Measurements from ENCODE around the gene CRYBG3.

Gene CRYBG3

DNA sequence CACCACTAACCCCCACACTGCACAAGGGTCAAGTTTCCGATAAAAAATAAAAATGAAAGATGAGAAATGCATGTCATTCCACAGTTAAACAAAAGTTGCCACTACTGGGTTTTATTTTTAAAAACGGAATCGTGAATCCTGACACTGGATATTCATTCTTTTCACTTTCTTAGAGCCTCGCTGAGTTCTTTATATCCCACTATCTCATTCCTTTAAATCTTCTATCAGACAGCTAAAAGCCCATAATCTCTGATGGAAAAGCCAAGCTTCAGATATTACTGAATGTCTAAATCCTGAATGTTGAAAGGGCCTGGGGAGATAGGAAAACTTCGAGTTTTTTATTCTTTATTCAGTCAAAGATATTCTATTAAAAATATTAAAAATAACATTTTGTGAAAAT is 138.7 kb downstream of the CRYBG3 start:
- H3K9ac ChIP-seq (ENCODE audit: low read depth, low read length), result no peak overlapping the region
- H3K27me3 ChIP-seq (ENCODE audit: insufficient read depth, low read length), result no peaks in the 10 kb centered on the region
- H3K36me3 ChIP-seq (ENCODE audit: insufficient read depth, low read length), result peaks cover 7% of the 10 kb centered on the region; the same call in 1 of the 2 replicates
- WGBS, result 96% methylated on average over 4 of the region's 5 CpGs
- H3K27ac ChIP-seq (ENCODE audit: low read depth, low read length), result no peak overlapping the region
- no peaks in the 10 kb centered on the region for H3K4me1 ChIP-seq (ENCODE audit: insufficient read depth, low read length)
- H3K4me3 ChIP-seq (ENCODE audit: low read length), result no peak overlapping the region
- H3K9me3 ChIP-seq (ENCODE audit: insufficient read depth, low read depth, low read length), result no peaks in the 10 kb centered on the region

DNA sequence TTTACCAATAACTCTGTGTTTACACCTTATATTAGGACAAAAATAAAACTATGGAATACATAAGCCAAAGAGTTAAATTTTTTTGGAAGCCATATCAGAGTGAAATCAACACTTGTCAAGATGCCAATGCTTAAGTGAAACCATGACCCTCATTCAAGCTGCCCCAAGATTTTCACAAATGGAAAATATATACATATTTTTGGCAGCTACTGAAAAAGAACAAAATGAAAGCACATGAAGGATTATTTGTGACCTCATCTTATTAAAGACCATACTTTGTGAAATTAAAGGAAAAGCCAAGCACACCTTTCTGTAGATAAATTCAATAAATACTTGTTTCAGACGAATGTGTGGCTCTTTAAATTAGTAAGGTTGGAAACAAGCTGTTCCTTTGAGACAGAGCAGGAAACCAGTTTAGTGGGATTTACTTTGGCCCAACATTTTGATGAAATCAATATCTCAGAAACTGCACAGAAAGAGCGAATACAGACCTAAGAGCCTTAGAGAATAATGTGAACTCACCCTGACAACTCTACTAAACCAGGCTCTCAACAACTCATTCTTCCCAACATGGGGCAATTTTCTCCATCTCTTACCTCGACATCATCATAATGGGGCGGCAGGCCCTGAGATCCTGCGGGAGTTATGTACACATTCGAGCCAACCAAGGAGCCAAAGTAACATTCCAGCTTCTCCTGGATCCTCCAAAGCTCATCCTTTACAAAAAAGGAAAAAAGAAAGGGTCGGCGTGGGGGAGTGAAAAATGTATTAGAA is 139.4 kb downstream of the CRYBG3 start:
- H3K36me3 ChIP-seq (ENCODE audit: insufficient read depth, low read length), result peaks cover 7% of the 10 kb centered on the region; the same call in 1 of the 2 replicates
- H3K27ac ChIP-seq (ENCODE audit: low read depth, low read length), result no peak overlapping the region
- H3K4me3 ChIP-seq (ENCODE audit: low read length), result no peak overlapping the region
- no peaks in the 10 kb centered on the region for H3K4me1 ChIP-seq (ENCODE audit: insufficient read depth, low read length)
- no peak overlapping the region for H3K9ac ChIP-seq (ENCODE audit: low read depth, low read length)
- no peaks in the 10 kb centered on the region for H3K9me3 ChIP-seq (ENCODE audit: insufficient read depth, low read depth, low read length)
- no peaks in the 10 kb centered on the region for H3K27me3 ChIP-seq (ENCODE audit: insufficient read depth, low read length)
- 94% methylated on average over 6 of the region's 8 CpGs for WGBS

DNA sequence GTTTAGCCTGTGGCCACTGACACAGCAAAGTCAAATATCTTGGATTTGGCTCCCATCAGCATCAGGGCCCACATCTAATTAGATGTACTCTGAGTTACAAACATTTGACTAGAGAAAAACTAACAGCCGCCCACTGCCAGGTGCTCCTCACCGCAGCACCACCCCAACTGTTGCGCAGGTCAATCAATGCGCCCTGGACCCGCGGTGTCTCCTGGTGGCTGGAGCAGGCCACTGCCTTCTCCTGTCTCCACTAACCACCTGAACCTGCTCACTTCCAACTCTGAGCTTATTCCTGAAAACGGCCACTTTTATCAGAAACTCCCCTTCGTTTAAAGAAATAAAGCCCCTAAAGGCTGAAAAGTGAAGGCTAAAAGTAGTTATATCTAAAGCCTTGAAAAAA is 146.2 kb downstream of the CRYBG3 start:
- Histone ChIP-seq H3K27me3 (ENCODE audit: insufficient read depth, low read length) (peaks cover 20% of the 10 kb centered on the region), H3K4me1 (ENCODE audit: insufficient read depth, low read length) (no peaks in the 10 kb centered on the region), H3K27ac (ENCODE audit: low read depth, low read length) (no peak overlapping the region), H3K9me3 (ENCODE audit: insufficient read depth, low read depth, low read length) (no peaks in the 10 kb centered on the region), H3K4me3 (ENCODE audit: low read length) (no peak overlapping the region), H3K36me3 (ENCODE audit: insufficient read depth, low read length) (peaks cover 8% of the 10 kb centered on the region), H3K9ac (ENCODE audit: low read depth, low read length) (no peak overlapping the region)
- 94% methylated on average over 8 of the region's 8 CpGs for WGBS

DNA sequence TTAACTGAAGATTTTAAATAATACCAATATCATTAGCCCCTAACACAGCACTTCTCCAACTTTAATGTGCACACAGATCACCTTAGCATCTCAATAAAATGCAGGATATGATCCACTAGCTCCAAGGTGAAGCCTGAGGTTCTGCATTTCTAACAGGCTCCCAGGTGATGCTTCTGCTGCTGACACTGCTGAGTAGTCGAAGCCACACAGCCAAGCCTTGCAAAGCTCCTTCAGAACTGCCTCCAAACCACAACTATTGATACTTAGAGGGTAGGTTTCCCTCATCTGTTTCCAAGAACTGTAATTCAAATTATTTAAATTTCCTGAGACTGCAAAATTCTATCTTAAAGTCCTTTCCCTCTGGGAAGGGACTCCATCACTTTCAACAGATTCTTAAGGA is 146.6 kb downstream of the CRYBG3 start:
- WGBS, result 88% methylated on average over 1 of the region's 1 CpG
- Histone ChIP-seq H3K27me3 (ENCODE audit: insufficient read depth, low read length) (peaks cover 24% of the 10 kb centered on the region), H3K36me3 (ENCODE audit: insufficient read depth, low read length) (peaks cover 8% of the 10 kb centered on the region), H3K4me1 (ENCODE audit: insufficient read depth, low read length) (no peaks in the 10 kb centered on the region), H3K27ac (ENCODE audit: low read depth, low read length) (no peak overlapping the region), H3K9me3 (ENCODE audit: insufficient read depth, low read depth, low read length) (no peaks in the 10 kb centered on the region), H3K9ac (ENCODE audit: low read depth, low read length) (no peak overlapping the region), H3K4me3 (ENCODE audit: low read length) (no peak overlapping the region)

DNA sequence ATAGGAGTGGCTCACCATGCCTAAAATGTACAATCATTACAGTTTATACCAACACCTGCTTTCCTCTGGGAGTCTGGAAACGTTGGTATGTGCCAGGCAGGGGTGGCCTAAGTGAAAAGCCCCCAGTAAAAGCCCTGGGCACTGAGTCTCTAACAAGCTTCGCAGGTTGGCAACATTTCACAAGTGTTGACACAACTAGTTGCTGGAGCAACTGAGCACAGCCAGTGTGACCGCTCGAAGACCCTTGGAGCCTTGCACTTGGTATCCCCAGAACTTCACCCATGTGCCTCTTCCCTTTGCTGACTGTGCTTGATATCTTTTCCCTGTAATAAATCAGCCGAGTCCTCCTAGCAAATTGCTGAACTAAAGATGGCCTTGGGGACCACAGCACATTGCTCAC is 147.7 kb downstream of the CRYBG3 start:
- no peaks in the 10 kb centered on the region for H3K9me3 ChIP-seq (ENCODE audit: insufficient read depth, low read depth, low read length)
- no peaks in the 10 kb centered on the region for H3K4me1 ChIP-seq (ENCODE audit: insufficient read depth, low read length)
- peaks cover 8% of the 10 kb centered on the region for H3K36me3 ChIP-seq (ENCODE audit: insufficient read depth, low read length)
- no peak overlapping the region for H3K4me3 ChIP-seq (ENCODE audit: low read length)
- WGBS, result 94% methylated on average over 5 of the region's 5 CpGs
- no peak overlapping the region for H3K9ac ChIP-seq (ENCODE audit: low read depth, low read length)
- no peak overlapping the region for H3K27ac ChIP-seq (ENCODE audit: low read depth, low read length)
- peaks cover 29% of the 10 kb centered on the region for H3K27me3 ChIP-seq (ENCODE audit: insufficient read depth, low read length)

DNA sequence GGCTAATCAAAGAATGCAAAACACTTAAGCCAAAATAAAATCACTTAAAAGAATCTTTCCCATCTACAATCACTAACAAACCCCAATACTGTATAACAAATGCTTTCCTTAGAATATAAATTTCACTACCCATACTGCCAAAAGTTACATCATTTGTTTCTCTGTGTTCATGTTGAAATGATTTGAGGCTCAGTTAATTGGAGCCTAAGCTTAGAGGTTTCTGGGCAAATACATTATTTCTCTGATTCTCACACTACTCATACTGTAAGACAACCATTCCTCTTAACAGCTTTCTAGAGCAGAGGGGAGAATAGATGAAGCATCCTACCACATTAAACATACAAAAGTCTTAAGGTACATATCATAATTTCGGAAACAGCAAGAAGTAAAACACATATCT is 148.3 kb downstream of the CRYBG3 start:
- Histone ChIP-seq H3K4me1 (ENCODE audit: insufficient read depth, low read length) (no peaks in the 10 kb centered on the region), H3K9me3 (ENCODE audit: insufficient read depth, low read depth, low read length) (no peaks in the 10 kb centered on the region), H3K36me3 (ENCODE audit: insufficient read depth, low read length) (peaks cover 8% of the 10 kb centered on the region), H3K27ac (ENCODE audit: low read depth, low read length) (no peak overlapping the region), H3K4me3 (ENCODE audit: low read length) (no peak overlapping the region), H3K9ac (ENCODE audit: low read depth, low read length) (no peak overlapping the region), H3K27me3 (ENCODE audit: insufficient read depth, low read length) (peaks cover 29% of the 10 kb centered on the region)
- whole genome bisulfite sequencing, result 80% methylated on average over 1 of the region's 1 CpG

DNA sequence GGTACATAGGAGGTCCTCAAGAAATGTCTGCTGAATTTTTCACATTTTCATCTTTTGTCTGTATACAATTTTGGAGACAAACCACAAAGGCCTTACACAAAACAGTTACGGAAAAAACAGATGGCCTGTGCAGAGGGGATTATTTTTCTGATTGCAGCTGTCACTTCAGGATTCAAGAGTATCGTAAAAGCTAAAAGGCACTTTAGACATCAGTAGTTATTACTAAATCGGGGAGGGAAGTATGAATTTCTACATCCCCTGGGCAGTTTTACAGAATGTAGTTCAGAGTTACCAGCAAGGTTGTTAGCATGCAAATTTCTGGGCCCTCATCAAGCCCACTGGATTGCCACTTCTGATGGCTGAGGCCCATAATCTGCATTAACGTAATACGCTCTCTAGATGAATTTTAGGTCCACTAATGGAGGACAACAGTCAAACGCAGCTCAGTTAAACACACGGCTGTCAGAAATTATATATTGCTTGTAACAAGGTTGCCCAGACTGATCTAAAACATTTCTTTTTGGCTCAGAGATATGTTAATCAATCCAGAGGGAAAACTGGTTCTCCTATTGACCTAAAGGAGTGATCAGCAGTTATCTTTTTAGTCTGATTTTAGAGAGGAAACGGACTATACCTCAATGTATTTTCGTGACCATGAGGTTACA is 149.3 kb downstream of the CRYBG3 start:
- WGBS, result 91% methylated on average over 9 of the region's 9 CpGs
- no peaks in the 10 kb centered on the region for H3K9me3 ChIP-seq (ENCODE audit: insufficient read depth, low read depth, low read length)
- H3K4me1 ChIP-seq (ENCODE audit: insufficient read depth, low read length), result no peaks in the 10 kb centered on the region
- no peak overlapping the region for H3K9ac ChIP-seq (ENCODE audit: low read depth, low read length)
- no peak overlapping the region for H3K27ac ChIP-seq (ENCODE audit: low read depth, low read length)
- peaks cover 8% of the 10 kb centered on the region for H3K36me3 ChIP-seq (ENCODE audit: insufficient read depth, low read length)
- peak overlapping the region; percentile 74 for H3K4me3 ChIP-seq (ENCODE audit: low read length)
- H3K27me3 ChIP-seq (ENCODE audit: insufficient read depth, low read length), result peaks cover 29% of the 10 kb centered on the region

DNA sequence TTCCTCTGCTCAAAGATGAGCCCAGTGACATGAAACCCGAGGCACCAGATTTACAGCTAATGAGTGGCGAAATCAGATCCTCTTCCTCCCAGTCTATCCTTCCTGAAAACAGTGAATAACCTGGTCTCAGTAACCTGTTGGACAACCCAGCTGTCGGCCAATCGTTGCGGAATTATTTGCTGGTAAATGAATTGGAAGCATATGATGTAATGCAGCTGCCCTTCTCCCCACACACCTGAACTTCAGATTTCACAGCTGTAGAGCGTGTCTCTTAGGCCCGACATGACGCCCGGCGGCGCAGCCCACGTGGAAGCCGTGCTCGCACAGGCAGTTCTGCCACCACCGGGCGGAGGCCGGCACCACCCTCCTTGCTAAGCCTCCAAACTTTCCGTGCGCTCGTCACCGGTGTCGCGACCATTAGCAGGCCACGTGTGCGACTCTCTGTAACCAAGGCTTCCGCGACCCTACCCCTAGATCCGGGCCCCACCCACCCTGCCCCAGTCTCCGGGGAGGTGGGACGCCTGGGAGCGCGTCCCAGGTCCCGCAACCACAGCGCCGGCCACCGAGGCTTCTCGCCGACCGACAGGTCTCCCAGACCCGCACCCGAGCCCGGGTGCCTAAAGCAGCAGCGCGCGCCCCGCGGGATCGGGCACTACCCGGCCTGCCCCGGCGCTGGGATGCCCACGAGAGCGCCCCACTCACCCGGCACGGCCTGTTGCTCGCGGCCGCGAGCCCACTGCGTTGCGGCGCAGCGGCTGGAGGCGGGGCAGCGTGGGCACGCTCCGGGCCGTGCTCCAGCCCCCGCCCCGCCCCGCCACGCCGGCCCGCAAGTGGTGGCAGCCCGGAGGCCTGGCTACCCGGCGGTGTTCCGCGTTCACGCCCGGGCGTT is 150.1 kb downstream of the CRYBG3 start, which contains the start of gene RIOX2:
Gene RIOX2, minus strand, starts transcription at position 753 of the 889 bp plus-strand sequence. CDS start 4,838 bp downstream, outside the sequence.
- Histone ChIP-seq H3K27me3 (ENCODE audit: insufficient read depth, low read length) (peaks cover 29% of the 10 kb centered on the region), H3K9ac (ENCODE audit: low read depth, low read length) (peak within 1 kb of the TSS; percentile 75), H3K9me3 (ENCODE audit: insufficient read depth, low read depth, low read length) (no peaks in the 10 kb centered on the region), H3K4me1 (ENCODE audit: insufficient read depth, low read length) (no peaks in the 10 kb centered on the region), H3K36me3 (ENCODE audit: insufficient read depth, low read length) (peaks cover 2% of the 10 kb centered on the region), H3K27ac (ENCODE audit: low read depth, low read length) (no peak within 1 kb of the TSS), H3K4me3 (ENCODE audit: low read length) (peak within 1 kb of the TSS; percentile 74)
- WGBS, result 4% methylated on average over 79 of the region's 82 CpGs

DNA sequence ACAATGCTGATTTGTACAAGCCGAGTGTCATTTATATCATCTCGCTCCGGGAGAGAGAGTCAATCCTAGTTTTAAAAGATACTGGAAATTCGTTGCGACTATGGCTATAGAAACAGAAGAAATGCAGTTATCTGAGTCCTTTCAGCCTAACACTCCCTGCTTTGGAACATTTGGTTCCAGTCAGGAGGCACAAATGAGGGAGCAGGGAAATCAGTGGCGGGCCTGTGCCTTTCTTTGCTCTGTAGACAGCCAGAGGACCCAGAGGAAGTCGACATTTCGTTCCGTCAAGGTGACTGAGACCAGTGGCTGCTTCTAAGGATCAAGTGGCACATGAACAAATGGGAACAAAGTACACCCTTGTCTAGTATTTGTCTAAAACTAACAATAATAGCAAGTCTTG is 151.2 kb downstream of the CRYBG3 start:
- Histone ChIP-seq H3K9ac (ENCODE audit: low read depth, low read length) (no peak overlapping the region), H3K4me1 (ENCODE audit: insufficient read depth, low read length) (no peaks in the 10 kb centered on the region), H3K27me3 (ENCODE audit: insufficient read depth, low read length) (peaks cover 29% of the 10 kb centered on the region), H3K9me3 (ENCODE audit: insufficient read depth, low read depth, low read length) (no peaks in the 10 kb centered on the region), H3K36me3 (ENCODE audit: insufficient read depth, low read length) (no peaks in the 10 kb centered on the region), H3K27ac (ENCODE audit: low read depth, low read length) (no peak overlapping the region), H3K4me3 (ENCODE audit: low read length) (peak overlapping the region; percentile 74; the same call in 1 of the 2 replicates)
- 95% methylated on average over 9 of the region's 9 CpGs for WGBS

DNA sequence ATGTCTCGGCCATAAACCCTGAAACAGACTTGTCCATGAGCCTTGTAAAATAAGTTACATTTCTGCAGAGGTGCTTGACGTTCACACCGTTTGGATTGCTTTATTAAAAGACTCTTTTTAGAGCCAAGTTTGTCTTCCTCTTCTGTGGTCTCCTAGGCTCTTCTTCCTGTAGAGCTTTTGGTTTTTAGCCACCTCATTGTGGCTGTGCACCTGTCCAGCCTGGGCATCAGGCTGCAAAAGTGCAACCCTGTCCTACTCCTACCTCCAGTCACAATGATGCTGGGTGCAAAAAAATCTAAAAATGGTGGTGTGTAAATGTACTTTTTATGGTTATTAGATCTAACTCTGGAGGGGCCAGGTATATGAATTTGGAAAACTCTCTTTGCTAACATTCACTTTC is 153.2 kb downstream of the CRYBG3 start:
- WGBS, result 95% methylated on average over 3 of the region's 3 CpGs
- peaks cover 29% of the 10 kb centered on the region for H3K27me3 ChIP-seq (ENCODE audit: insufficient read depth, low read length)
- no peaks in the 10 kb centered on the region for H3K36me3 ChIP-seq (ENCODE audit: insufficient read depth, low read length)
- H3K4me3 ChIP-seq (ENCODE audit: low read length), result no peak overlapping the region
- no peaks in the 10 kb centered on the region for H3K9me3 ChIP-seq (ENCODE audit: insufficient read depth, low read depth, low read length)
- H3K9ac ChIP-seq (ENCODE audit: low read depth, low read length), result no peak overlapping the region
- peaks cover 4% of the 10 kb centered on the region; the same call in 1 of the 2 replicates for H3K4me1 ChIP-seq (ENCODE audit: insufficient read depth, low read length)
- no peak overlapping the region for H3K27ac ChIP-seq (ENCODE audit: low read depth, low read length)

DNA sequence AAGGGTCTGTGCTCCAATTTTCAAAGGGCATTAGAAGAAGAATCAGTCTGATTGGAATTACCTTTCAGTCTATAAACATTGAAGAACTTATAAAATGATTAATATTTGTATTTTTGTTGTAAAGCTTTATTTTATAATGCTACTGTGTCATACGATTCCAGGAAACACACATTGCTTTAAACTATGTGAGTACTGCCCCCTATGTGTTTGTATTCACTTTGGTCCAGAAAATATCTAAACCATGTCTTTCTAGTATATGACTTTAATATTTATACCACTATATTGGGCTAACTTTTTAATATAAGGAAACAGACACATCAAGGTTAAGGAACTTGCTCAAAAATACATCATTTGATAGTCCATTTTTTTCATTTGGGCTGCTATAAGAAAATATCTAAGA is 153.7 kb downstream of the CRYBG3 start:
- Histone ChIP-seq H3K9me3 (ENCODE audit: insufficient read depth, low read depth, low read length) (no peaks in the 10 kb centered on the region), H3K36me3 (ENCODE audit: insufficient read depth, low read length) (no peaks in the 10 kb centered on the region), H3K4me1 (ENCODE audit: insufficient read depth, low read length) (peaks cover 4% of the 10 kb centered on the region; the same call in 1 of the 2 replicates), H3K27me3 (ENCODE audit: insufficient read depth, low read length) (peaks cover 29% of the 10 kb centered on the region), H3K9ac (ENCODE audit: low read depth, low read length) (no peak overlapping the region), H3K27ac (ENCODE audit: low read depth, low read length) (no peak overlapping the region), H3K4me3 (ENCODE audit: low read length) (no peak overlapping the region)
- WGBS, result no CpG with 5 or more reads among the region's 1 CpG

Data from HUES64 (cell line).